GM12878 (cell line): ENCODE data around the gene SFI1. TPM values are rescaled to one million over a fixed set of nuclear protein-coding genes. Genes with fewer than 3 reads are reported as not detected.

Source experiments
- ATAC-seq: fragments of 200-7000 bp; cut with Tn5 transposase; 3 replicates; pipeline ENCODE4 v1.9.1; 2020; ENCODE audit warnings: mild to moderate bottlenecking, moderate library complexity
- BruUV-seq: library from RNA; stranded (reverse); fragments of 400-500 nt; replicated peaks from 2 replicates; lab custom pipeline; 2021; lab: Mats Ljungman, UMichigan
- CTCF ChIA-PET: fragments of 300-600 bp; sonication (Branson Sonifier 250); formaldehyde crosslinking; extraction: SDS; loops from one replicate; lab custom pipeline; 2021; ENCODE audit warnings: inconsistent platforms; lab: Yijun Ruan, JAX
- POLR2A ChIA-PET: fragments of 350-600 bp; formaldehyde crosslinking; extraction: SDS; loops from one replicate; lab custom pipeline; 2021; ENCODE audit warnings: inconsistent platforms; lab: Charles Lee
- RAD21 ChIA-PET: fragments of 300-600 bp; sonication (Branson Sonifier 250); formaldehyde crosslinking; loops from one replicate; lab custom pipeline; 2023; ENCODE audit warnings: antibody characterized with exemption; ENCODE audit not compliant: unreplicated experiment; lab: Charles Lee
- SMC1A ChIA-PET: fragments of 300-600 bp; sonication (Branson Sonifier 250); formaldehyde crosslinking; loops from one replicate; lab custom pipeline; 2023; ENCODE audit not compliant: unreplicated experiment, uncharacterized antibody; lab: Charles Lee
- DNase-seq: peaks from one replicate; pipeline ENCODE4 v3.0.0-alpha.2; 2011; ENCODE audit warnings: low read depth, low spot score
- FAIRE-seq: peaks from 3 replicates; lab custom pipeline; 2011; peaks lifted over from hg19 to GRCh38; lab: Jason Lieb, UNC
- H2AFZ ChIP-seq: 2 replicates; pipeline ENCODE4 v1.6.0; 2011; ENCODE audit warnings: low read depth, low read length, control low read depth; ENCODE audit not compliant: control insufficient read depth
- H3K27ac ChIP-seq: 2 replicates; pipeline ENCODE4 v1.5.1; 2011; ENCODE audit warnings: control low read depth; ENCODE audit not compliant: control insufficient read depth, insufficient read depth
- H3K27me3 ChIP-seq, 2 experiments: replicated peaks in 1 of 2; 2 replicates each; pipeline versions ENCODE4 v1.6.0 to v1.6.1; 2011; ENCODE audit warnings: low read length in 1 of 2; ENCODE audit not compliant: control insufficient read depth in 2 of 2, insufficient read depth in 2 of 2
- H3K36me3 ChIP-seq, 2 experiments: 2 replicates each; pipeline ENCODE4 v1.5.1; 2011; ENCODE audit warnings: low read length in 1 of 2; ENCODE audit not compliant: control insufficient read depth in 2 of 2, insufficient read depth in 2 of 2
- H3K4me1 ChIP-seq: 2 replicates; pipeline ENCODE4 v1.6.1; 2011; ENCODE audit warnings: mild to moderate bottlenecking, low read length, moderate library complexity, mixed read lengths; ENCODE audit not compliant: control insufficient read depth, insufficient read depth
- H3K4me2 ChIP-seq: 2 replicates; pipeline ENCODE4 v1.6.0; 2011; ENCODE audit warnings: control low read depth; ENCODE audit not compliant: control insufficient read depth, insufficient read depth
- H3K4me3 ChIP-seq: fragments of 200-600 bp; sonication (generic); 2 replicates; pipeline ENCODE4 v1.5.1; 2016
- H3K79me2 ChIP-seq: 2 replicates; pipeline ENCODE4 v1.6.0; 2011; ENCODE audit warnings: low read length; ENCODE audit not compliant: control insufficient read depth, insufficient read depth
- H3K9ac ChIP-seq: 2 replicates; pipeline ENCODE4 v1.8.0; 2011; ENCODE audit warnings: low read length, control low read depth, mixed read lengths; ENCODE audit not compliant: control insufficient read depth, insufficient read depth
- H3K9me3 ChIP-seq: replicated peaks from 3 replicates; pipeline ENCODE4 v1.5.1; 2011; ENCODE audit warnings: mild to moderate bottlenecking, low read length; ENCODE audit not compliant: control insufficient read depth, insufficient read depth
- H4K20me1 ChIP-seq: 2 replicates; pipeline ENCODE4 v1.6.0; 2011; ENCODE audit not compliant: control insufficient read depth, insufficient read depth
- BCL11A ChIP-seq: IDR thresholded peaks from 2 replicates; pipeline ENCODE4 v1.6.1; 2011; ENCODE audit warnings: low read depth, low read length
- CREM ChIP-seq: IDR thresholded peaks from 2 replicates; pipeline ENCODE4 v1.6.1; 2014; ENCODE audit warnings: antibody characterized with exemption, low read depth
- GATAD2B ChIP-seq: fragments of 450-650 bp; conservative IDR thresholded peaks from 2 replicates; pipeline ENCODE4 v1.6.1; 2017; ENCODE audit warnings: low read depth, mild to moderate bottlenecking, moderate library complexity
- HDAC2 ChIP-seq: fragments of 200-600 bp; sonication (generic); IDR thresholded peaks from 2 replicates; pipeline ENCODE4 v1.6.1; 2017
- MYB ChIP-seq: fragments of 150-350 bp; IDR thresholded peaks from 2 replicates; pipeline ENCODE4 v1.6.1; 2014; ENCODE audit warnings: mild to moderate bottlenecking, low read depth, low read length, borderline replicate concordance
- NFYA ChIP-seq: IDR thresholded peaks from 2 replicates; pipeline ENCODE4 v1.6.1; 2011; ENCODE audit warnings: low read depth, mild to moderate bottlenecking, low read length, improper control_type of control experiment, borderline replicate concordance
- NR2C2 ChIP-seq: IDR thresholded peaks from 2 replicates; pipeline ENCODE4 v1.6.1; 2011; ENCODE audit warnings: borderline replicate concordance, low read depth; ENCODE audit not compliant: control insufficient read depth, insufficient read length
- POLR2AphosphoS2 ChIP-seq: IDR thresholded peaks from 2 replicates; pipeline ENCODE4 v1.6.1; 2011; ENCODE audit warnings: low read depth, mild to moderate bottlenecking, low read length, improper control_type of control experiment, moderate library complexity
- RFX5 ChIP-seq: IDR thresholded peaks from 2 replicates; pipeline ENCODE4 v1.6.1; 2011; ENCODE audit warnings: low read depth, low read length, improper control_type of control experiment
- RUNX3 ChIP-seq: IDR thresholded peaks from 2 replicates; pipeline ENCODE4 v1.6.1; 2012; ENCODE audit warnings: low read length, inconsistent platforms
- SMAD1 ChIP-seq: fragments of 450-650 bp; IDR thresholded peaks from 2 replicates; pipeline ENCODE4 v1.6.1; 2018; ENCODE audit warnings: mild to moderate bottlenecking, low read depth; ENCODE audit not compliant: partially characterized antibody
- SUZ12 ChIP-seq: fragments of 200-600 bp; sonication (generic); IDR thresholded peaks from one replicate; pipeline ENCODE4 v1.6.1; 2018; ENCODE audit warnings: antibody characterized with exemption, mild to moderate bottlenecking; ENCODE audit not compliant: unreplicated experiment
- WRNIP1 ChIP-seq: IDR thresholded peaks from 2 replicates; pipeline ENCODE4 v1.6.1; 2011; ENCODE audit warnings: low read depth, low read length, improper control_type of control experiment, borderline replicate concordance
- ZNF207 ChIP-seq: fragments of 450-650 bp; IDR thresholded peaks from 2 replicates; pipeline ENCODE4 v1.6.1; 2014; ENCODE audit warnings: antibody characterized with exemption, mild to moderate bottlenecking, borderline replicate concordance
- ZNF217 ChIP-seq: fragments of 450-650 bp; IDR thresholded peaks from 2 replicates; pipeline ENCODE4 v1.6.1; 2017; ENCODE audit warnings: antibody characterized with exemption, mild to moderate bottlenecking
- WGBS: methylation state at CpG from one replicate; pipeline ENCODE4 v1.1.6; 2016; ENCODE audit warnings: low lambda C conversion rate; ENCODE audit not compliant: insufficient replicate concordance, insufficient coverage; ENCODE audit errors: missing lambda C conversion rate; 5-methylcytosine and 5-hydroxymethylcytosine counted together
- in situ Hi-C: fragments of 300-500 bp; cut with MboI; formaldehyde crosslinking; loops from 9 replicates; pipeline ENCODE4 v1.14.3; 2018; ENCODE audit warnings: mixed read lengths
- intact Hi-C: fragments of 100-400 bp; cut with micrococcal nuclease; formaldehyde crosslinking; loops from one replicate; pipeline ENCODE4 v1.14.2; 2022; ENCODE audit not compliant: unreplicated experiment
- polyA plus RNA-seq, 11 experiments: library from polyadenylated mRNA; depleted of rRNA in 4 of 11; unstranded in 6 of 11; stranded (reverse) in 5 of 11; fragments of >200 nt; fragmentation: Nextera tagmentation in 4 of 11; fragmentation: Illumina TruSeq in 1 of 11; extraction: Ambion mirVana in 4 of 11; extraction: Trizol in 1 of 11; gene quantifications; 1 replicate in 1 of 11; 2 replicates in 10 of 11; pipeline versions ENCODE4 v1.2.1 to v1.2.3, GENCODE V29; 2011 to 2016; ENCODE audit warnings: inconsistent platforms in 2 of 11, missing spikeins in 2 of 11, low read depth in 1 of 11
- total RNA-seq, 4 experiments: library from RNA; depleted of rRNA in 3 of 4; stranded (reverse); fragments of >200 nt in 3 of 4; fragmentation: Illumina TruSeq in 1 of 4; extraction: Trizol in 1 of 4; gene quantifications; 2 replicates each; pipeline versions ENCODE4 v1.2.1 to v1.2.3, GENCODE V29; 2013 to 2021
- TF ChIP-seq, protein P1 (sequence below): IDR thresholded peaks from 2 replicates; pipeline ENCODE4 v1.6.1; 2012; ENCODE audit warnings: mild to moderate bottlenecking, low read depth, low read length
- TF ChIP-seq, protein P2 (sequence below): IDR thresholded peaks from 2 replicates; pipeline ENCODE4 v1.6.1; 2011; ENCODE audit warnings: borderline replicate concordance, low read depth, mild to moderate bottlenecking, moderate library complexity, mixed read lengths, low read length; ENCODE audit not compliant: insufficient read depth; ENCODE audit errors: extremely low read length
- TF ChIP-seq, protein P3 (sequence below): fragments of 450-650 bp; IDR thresholded peaks from 2 replicates; pipeline ENCODE4 v1.6.1; 2017; ENCODE audit warnings: low read depth, mild to moderate bottlenecking, moderate library complexity

Gene SFI1
- total and polyA plus RNA-seq, 10 of the 15 experiments (the other 5 are each of a cell fraction or from before 2014, with no cell fraction given) = 6.3 to 70.1 (median 30.4) TPM

DNA sequence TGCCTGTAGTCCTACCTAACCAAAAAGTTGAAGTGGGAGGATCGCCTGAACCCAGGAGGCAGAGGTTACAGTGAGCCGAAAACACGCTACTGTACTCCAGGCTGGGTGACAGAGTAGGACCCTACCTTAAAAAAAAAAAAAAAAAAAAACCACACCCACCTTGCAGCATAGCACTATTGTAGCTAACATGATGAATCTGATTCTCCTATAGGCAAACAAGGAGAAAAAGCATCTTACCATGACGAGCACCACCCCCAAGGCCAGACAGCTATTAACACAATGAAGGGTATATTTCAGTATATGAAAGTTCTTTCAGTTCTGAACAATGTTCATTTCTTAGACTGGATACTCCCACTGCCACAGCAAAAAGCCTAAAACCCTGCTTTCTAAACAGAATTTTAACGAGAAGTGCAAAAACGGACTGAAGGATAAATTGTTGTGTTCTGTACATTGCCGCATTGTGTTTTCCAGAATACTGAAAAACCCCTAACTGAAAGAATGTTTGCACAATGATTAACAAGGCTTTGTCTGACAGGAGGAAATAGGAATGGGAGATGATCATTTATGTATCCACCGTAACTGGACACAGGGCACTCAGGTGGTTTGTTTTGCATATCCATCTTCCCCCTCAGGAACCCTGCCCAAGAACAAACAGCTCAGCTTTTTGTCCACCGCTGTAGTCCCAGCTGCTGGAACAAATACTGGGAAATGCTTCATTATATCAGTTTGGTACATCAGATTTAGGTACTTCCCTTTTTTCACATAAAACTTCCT is 156.8 kb downstream of the SFI1 start:
- in situ Hi-C loops (no loop called here), intact Hi-C loops (no loop called here)
- Histone ChIP-seq H3K36me3 (no peaks in the 10 kb centered on the region), H3K79me2 (peaks cover 57% of the 10 kb centered on the region), H2AFZ (no peak overlapping the region), H4K20me1 (no peaks in the 10 kb centered on the region; the same call in 1 of the 2 replicates), H3K27me3 (no peaks in the 10 kb centered on the region), H3K9me3 (no peaks in the 10 kb centered on the region), H3K27ac (peak overlapping the region; percentile 85), H3K4me3 (peak overlapping the region; percentile 61), H3K4me1 (peaks cover 39% of the 10 kb centered on the region), H3K4me2 (peak overlapping the region; percentile 73), H3K9ac (peak overlapping the region; percentile 56)
- FAIRE-seq (no peak), DNase-seq (no peak), ATAC-seq (peak; percentile 69)
- WGBS = 29% methylated on average over 9 of the region's 9 CpGs
- ChIA-PET SMC1A (interaction anchor here (0.6 to 2.0 kb wide), 6 partner anchors 9 to 162 kb away, joined by 3 to 20 read pairs (median 4); partner anchors contain the start of gene PISD), CTCF (interaction anchor here (1.2 to 3.3 kb wide), 4 partner anchors 8 to 19 kb away, joined by 3 to 11 read pairs (median 8); no protein-coding TSS in a partner anchor), POLR2A (interaction anchor here (0.7 to 3.2 kb wide), 8 partner anchors 9 to 162 kb away, joined by 3 to 26 read pairs (median 4); partner anchors contain the start of genes DEPDC5 and PISD), RAD21 (interaction anchor here (0.7 to 3.4 kb wide), 5 partner anchors 9 to 99 kb away, joined by 3 to 37 read pairs (median 4); partner anchors contain the start of gene PISD)
- no TSS peak for BruUV-seq
- TF ChIP-seq BCL11A (no peak), SMAD1 (no peak), CREM (no peak), POLR2AphosphoS2 (no peak), MYB (no peak), NFYA (no peak), NR2C2 (no peak), ZNF207 (no peak), WRNIP1 (no peak), HDAC2 (no peak), ZNF217 (peak; percentile 5; the same call in 1 of the 2 replicates), RFX5 (no peak), SUZ12 (no peak), GATAD2B (no peak), RUNX3 (peak; percentile 51)
- TF ChIP-seq, protein P1, sequence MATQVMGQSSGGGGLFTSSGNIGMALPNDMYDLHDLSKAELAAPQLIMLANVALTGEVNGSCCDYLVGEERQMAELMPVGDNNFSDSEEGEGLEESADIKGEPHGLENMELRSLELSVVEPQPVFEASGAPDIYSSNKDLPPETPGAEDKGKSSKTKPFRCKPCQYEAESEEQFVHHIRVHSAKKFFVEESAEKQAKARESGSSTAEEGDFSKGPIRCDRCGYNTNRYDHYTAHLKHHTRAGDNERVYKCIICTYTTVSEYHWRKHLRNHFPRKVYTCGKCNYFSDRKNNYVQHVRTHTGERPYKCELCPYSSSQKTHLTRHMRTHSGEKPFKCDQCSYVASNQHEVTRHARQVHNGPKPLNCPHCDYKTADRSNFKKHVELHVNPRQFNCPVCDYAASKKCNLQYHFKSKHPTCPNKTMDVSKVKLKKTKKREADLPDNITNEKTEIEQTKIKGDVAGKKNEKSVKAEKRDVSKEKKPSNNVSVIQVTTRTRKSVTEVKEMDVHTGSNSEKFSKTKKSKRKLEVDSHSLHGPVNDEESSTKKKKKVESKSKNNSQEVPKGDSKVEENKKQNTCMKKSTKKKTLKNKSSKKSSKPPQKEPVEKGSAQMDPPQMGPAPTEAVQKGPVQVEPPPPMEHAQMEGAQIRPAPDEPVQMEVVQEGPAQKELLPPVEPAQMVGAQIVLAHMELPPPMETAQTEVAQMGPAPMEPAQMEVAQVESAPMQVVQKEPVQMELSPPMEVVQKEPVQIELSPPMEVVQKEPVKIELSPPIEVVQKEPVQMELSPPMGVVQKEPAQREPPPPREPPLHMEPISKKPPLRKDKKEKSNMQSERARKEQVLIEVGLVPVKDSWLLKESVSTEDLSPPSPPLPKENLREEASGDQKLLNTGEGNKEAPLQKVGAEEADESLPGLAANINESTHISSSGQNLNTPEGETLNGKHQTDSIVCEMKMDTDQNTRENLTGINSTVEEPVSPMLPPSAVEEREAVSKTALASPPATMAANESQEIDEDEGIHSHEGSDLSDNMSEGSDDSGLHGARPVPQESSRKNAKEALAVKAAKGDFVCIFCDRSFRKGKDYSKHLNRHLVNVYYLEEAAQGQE = no peak
- TF ChIP-seq, protein P2, sequence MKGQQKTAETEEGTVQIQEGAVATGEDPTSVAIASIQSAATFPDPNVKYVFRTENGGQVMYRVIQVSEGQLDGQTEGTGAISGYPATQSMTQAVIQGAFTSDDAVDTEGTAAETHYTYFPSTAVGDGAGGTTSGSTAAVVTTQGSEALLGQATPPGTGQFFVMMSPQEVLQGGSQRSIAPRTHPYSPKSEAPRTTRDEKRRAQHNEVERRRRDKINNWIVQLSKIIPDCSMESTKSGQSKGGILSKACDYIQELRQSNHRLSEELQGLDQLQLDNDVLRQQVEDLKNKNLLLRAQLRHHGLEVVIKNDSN = no peak
- TF ChIP-seq, protein P3, sequence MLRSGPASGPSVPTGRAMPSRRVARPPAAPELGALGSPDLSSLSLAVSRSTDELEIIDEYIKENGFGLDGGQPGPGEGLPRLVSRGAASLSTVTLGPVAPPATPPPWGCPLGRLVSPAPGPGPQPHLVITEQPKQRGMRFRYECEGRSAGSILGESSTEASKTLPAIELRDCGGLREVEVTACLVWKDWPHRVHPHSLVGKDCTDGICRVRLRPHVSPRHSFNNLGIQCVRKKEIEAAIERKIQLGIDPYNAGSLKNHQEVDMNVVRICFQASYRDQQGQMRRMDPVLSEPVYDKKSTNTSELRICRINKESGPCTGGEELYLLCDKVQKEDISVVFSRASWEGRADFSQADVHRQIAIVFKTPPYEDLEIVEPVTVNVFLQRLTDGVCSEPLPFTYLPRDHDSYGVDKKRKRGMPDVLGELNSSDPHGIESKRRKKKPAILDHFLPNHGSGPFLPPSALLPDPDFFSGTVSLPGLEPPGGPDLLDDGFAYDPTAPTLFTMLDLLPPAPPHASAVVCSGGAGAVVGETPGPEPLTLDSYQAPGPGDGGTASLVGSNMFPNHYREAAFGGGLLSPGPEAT = 0 out of 2 replicates have a peak, but pooled peaks have one; percentile 22
